ENCODE data around the gene ITPR1.

The ITPR1 gene

DNA sequence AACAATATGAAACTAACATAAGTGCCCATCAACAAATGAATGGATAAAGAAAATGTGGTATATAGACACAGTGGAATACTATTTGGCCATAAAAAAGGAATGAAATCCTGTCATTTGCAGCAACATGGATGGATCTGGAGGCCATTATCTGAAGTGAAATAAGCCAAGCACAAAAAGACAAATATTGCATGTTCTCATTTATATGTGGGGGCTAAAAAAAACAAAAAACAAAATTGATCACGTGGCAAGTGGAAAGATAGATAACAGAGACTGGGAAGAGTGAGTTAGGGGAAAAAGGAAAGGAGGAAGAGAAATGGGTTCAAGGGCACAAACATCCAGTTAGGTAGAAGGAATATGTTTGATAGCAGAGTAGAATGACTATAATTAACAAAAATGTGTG lies 330.2 kb downstream of the ITPR1 start:
- TF ChIP-seq, protein P1, sequence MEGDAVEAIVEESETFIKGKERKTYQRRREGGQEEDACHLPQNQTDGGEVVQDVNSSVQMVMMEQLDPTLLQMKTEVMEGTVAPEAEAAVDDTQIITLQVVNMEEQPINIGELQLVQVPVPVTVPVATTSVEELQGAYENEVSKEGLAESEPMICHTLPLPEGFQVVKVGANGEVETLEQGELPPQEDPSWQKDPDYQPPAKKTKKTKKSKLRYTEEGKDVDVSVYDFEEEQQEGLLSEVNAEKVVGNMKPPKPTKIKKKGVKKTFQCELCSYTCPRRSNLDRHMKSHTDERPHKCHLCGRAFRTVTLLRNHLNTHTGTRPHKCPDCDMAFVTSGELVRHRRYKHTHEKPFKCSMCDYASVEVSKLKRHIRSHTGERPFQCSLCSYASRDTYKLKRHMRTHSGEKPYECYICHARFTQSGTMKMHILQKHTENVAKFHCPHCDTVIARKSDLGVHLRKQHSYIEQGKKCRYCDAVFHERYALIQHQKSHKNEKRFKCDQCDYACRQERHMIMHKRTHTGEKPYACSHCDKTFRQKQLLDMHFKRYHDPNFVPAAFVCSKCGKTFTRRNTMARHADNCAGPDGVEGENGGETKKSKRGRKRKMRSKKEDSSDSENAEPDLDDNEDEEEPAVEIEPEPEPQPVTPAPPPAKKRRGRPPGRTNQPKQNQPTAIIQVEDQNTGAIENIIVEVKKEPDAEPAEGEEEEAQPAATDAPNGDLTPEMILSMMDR (IDR thresholded peaks at IDR 0.05; ENCODE audit: low read depth, low read length): no peak
- H3K4me3 ChIP-seq (ENCODE audit: low read depth, low read length): no peak overlapping the region
- no peak for DNase-seq (ENCODE audit: low read depth, low spot score)
- in situ Hi-C loops (cut with HindIII; ENCODE audit: low sequenced_read_pairs): no loop called here

DNA sequence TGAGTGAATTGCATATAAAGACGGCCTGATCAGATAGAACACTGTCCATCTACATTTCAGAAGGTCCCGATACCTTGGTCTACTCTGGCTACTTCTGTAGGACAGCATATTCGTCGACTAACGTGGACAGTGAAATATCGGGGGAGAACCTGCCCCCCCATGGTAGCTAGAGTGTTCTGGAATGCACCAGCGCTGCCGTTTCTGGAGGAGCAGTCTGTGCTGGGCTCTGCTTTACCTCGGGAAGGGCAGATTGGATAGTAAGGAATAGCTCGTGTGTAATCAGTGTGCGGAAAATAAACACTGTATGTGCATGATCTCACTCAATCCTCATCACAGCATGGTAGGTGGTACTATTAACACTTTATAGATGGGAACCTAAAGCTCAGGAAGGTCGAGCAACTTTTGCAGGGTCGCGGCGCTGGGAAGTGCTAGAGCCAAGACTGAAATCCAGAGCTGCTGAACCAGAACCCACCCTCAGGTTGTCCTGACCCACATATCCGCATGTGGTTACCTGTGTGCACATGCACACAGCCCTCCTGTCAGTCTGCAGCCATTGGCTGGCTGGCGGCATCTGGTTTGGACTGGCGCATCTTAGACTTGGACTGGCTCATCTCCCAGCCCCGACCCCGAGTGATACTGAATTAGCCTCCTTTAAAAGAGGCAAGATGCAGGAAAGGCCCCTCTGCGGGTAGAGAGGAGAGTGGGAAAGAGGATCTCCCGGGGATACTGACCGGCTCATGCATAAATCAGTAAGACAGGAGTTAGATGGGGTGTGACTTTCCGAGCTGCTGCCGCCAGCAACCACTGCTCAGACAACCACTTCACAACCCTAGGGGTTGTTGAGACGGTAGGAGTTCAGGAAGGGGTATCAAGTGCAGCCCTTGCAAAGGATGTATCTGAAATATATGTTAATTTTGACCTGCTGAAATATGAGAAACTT lies 331.1 kb downstream of the ITPR1 start:
- DNase-seq (ENCODE audit: low read depth, low spot score): no peak
- in situ Hi-C loops (cut with HindIII; ENCODE audit: low sequenced_read_pairs): no loop called here
- TF ChIP-seq, protein P1 (IDR thresholded peaks at IDR 0.05; ENCODE audit: low read depth, low read length): no peak
- no peak overlapping the region for H3K4me3 ChIP-seq (ENCODE audit: low read depth, low read length)

DNA sequence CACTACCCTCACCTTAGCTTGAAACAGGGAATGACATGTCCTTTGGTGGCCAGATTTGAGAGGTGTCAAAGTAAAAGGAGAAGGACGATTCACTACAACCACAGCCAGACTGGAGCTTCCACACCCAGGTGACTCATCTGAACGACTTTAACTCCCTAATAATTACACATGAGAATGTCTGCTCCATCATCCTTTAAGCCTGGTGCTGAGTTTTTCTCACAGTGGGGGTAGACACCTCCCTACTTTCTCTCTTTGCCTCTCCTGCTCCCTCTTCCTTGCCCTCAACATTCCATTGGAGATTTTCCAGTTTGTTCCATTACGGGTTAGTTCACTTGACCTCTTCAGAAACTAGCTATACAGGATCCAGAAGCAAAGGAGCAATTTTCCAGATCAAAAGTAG lies 331.8 kb downstream of the ITPR1 start:
- in situ Hi-C loops (cut with HindIII; ENCODE audit: low sequenced_read_pairs): no loop called here
- TF ChIP-seq, protein P1 (IDR thresholded peaks at IDR 0.05; ENCODE audit: low read depth, low read length): no peak
- H3K4me3 ChIP-seq (ENCODE audit: low read depth, low read length): no peak overlapping the region
- DNase-seq (ENCODE audit: low read depth, low spot score): peak; percentile 81

DNA sequence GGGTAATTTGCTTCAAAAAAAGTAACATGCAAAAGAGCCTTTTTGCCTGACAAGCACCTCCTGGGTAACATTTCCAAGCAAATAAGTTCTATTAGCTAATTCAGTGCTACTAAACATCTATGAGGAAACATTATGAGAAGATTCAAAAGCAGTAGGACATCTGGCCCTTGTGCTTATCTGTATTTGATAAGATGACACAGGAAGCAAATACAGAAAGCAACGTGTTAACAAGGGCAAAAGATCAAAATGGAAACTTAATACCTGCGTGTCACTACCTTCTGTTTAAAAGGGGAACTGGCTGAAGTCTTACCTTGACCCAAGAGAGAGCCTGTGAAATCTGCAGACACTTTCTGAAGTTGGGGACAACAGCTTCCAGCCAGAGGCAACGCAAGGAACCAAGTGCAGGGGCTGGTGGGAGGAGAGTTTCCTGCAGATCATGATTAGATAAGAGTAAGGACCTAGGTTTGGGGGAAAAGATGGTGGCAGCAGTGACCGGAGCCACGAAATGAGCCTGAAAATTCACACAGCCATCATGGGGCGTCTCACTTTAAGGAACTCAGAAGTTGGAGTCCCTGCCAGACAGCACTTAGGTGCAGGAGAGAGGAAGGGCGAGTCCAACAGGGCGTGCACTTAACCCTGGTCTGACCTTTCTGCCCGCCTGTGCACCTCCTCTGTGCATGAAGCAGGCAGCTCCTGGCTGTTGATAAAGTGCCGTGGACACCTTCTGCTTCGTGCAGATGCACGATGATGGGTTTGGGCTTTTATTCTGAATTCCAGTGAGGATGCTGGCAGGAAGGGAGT lies 332.5 kb downstream of the ITPR1 start:
- in situ Hi-C loops (cut with HindIII; ENCODE audit: low sequenced_read_pairs): no loop called here
- no peak for DNase-seq (ENCODE audit: low read depth, low spot score)
- TF ChIP-seq, protein P1 (IDR thresholded peaks at IDR 0.05; ENCODE audit: low read depth, low read length): no peak
- no peak overlapping the region for H3K4me3 ChIP-seq (ENCODE audit: low read depth, low read length)

DNA sequence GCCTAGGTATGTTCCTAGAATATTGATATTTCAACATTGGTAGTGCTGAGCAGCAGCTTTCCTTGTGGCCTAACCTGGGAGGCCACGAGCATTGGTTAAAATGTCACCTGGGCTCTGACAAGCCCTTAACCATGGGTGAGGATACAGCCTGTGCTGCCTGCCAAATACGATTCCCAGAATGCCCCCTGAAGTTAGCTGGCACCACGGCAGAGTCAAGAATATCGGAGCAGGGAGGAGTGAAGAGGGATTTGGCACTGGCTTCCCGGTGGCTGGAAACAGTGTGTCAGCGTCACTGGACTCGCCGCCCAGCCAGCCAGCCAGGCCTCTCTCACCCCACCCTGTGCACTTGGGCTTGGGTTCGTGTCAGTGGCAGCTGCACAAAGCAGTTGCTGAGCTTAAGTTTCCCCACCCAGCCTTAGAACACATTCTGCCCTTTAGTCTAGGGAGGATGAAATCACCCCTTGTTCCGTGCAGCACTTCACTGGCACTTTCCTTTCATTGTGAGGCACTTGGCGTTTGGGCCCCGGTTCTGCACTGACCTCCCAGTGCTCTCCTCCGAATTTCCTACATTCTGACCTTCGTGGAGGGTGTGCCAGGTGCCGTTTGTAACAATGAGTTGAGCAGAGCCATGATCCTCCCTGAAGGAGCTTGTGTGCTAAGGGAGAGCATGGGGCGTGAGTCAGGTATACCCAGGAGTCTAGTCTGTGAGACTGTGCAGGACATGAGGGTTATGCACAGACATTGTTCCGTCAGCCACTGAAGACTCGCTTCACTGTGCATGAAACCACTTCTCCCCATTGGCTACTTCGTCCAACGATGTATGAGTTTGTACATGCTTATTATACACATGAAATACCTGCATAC lies 333.3 kb downstream of the ITPR1 start:
- DNase-seq (ENCODE audit: low read depth, low spot score): peak; percentile 47
- no peak overlapping the region for H3K4me3 ChIP-seq (ENCODE audit: low read depth, low read length)
- TF ChIP-seq, protein P1 (IDR thresholded peaks at IDR 0.05; ENCODE audit: low read depth, low read length): no peak
- in situ Hi-C loops (cut with HindIII; ENCODE audit: low sequenced_read_pairs): no loop called here

DNA sequence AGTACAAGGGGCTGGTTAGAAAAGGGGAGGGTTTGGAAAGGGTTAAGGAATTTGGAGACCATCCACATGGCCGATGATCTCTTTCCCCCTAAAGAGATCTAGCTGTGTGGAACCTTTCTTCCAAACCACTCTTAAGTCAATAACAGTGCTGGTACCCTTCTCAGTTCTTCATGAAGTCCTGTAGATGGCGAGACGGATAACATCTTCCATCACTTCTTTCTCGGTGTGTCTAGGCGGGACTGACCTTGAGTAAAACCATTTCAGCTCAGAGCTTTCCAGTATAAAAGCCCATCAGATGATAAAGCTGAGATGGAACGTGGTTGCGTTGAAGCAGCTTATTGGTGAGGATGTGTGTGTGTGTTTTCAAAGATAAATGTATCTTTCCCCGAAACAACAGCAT lies 334.6 kb downstream of the ITPR1 start:
- in situ Hi-C loops (cut with HindIII; ENCODE audit: low sequenced_read_pairs): no loop called here
- no peak for DNase-seq (ENCODE audit: low read depth, low spot score)
- no peak overlapping the region for H3K4me3 ChIP-seq (ENCODE audit: low read depth, low read length)
- TF ChIP-seq, protein P1 (IDR thresholded peaks at IDR 0.05; ENCODE audit: low read depth, low read length): no peak
